HepG2 (cell line): Measurements from ENCODE around the gene ZBTB37. TPM values are rescaled to one million over a fixed set of nuclear protein-coding genes. Genes with fewer than 3 reads are reported as not detected.
A peak's percentile ranks its signal among the peaks of the same experiment; 100 is the strongest.

Source experiments
- ATAC-seq: fragments of 200-7000 bp; cut with Tn5 transposase; 3 replicates; pipeline ENCODE4 v1.9.1; 2020; ENCODE audit warnings: mild to moderate bottlenecking, moderate library complexity
- BruUV-seq: library from RNA; stranded (reverse); fragments of 400-500 nt; replicated peaks from 2 replicates; lab custom pipeline; 2021; lab: Mats Ljungman, UMichigan
- CTCF ChIA-PET: fragments of 300-600 bp; formaldehyde crosslinking; extraction: SDS; loops from one replicate; lab custom pipeline; 2021; ENCODE audit warnings: low total read pairs, inconsistent platforms, low intra/inter-chr PET ratio; lab: Yijun Ruan, JAX
- POLR2A ChIA-PET: fragments of 350-600 bp; sonication (Branson Sonifier 250); formaldehyde crosslinking; loops from one replicate; lab custom pipeline; 2020; ENCODE audit warnings: antibody characterized with exemption, inconsistent platforms; lab: Yijun Ruan, JAX
- DNase-seq: peaks from one replicate; pipeline ENCODE4 v3.0.0-alpha.2; 2015; ENCODE audit warnings: low spot score
- FAIRE-seq: peaks from 3 replicates; lab custom pipeline; 2011; peaks lifted over from hg19 to GRCh38; lab: Jason Lieb, UNC
- H2AFZ ChIP-seq: one replicate; pipeline ENCODE4 v1.6.1; 2011; ENCODE audit warnings: low read length, inconsistent platforms
- H3K27ac ChIP-seq: fragments of 300-600 bp; 3 replicates; pipeline ENCODE4 v1.8.0; 2011; ENCODE audit warnings: mixed run types, mild to moderate bottlenecking, mixed read lengths, low read length, inconsistent platforms; ENCODE audit not compliant: insufficient read depth; ENCODE audit errors: extremely low read length
- H3K27me3 ChIP-seq, 2 experiments: fragments of 200-600 bp in 1 of 2; 2 replicates in 1 of 2; 3 replicates in 1 of 2; pipeline versions ENCODE4 v1.6.0 to v1.8.0; 2011; ENCODE audit warnings: low read length in 2 of 2, mild to moderate bottlenecking in 2 of 2, moderate library complexity in 2 of 2, inconsistent platforms in 1 of 2; ENCODE audit not compliant: insufficient read depth in 2 of 2, control insufficient read depth in 1 of 2
- H3K36me3 ChIP-seq, 2 experiments: fragments of 200-600 bp in 1 of 2; replicated peaks in 1 of 2; 2 replicates in 1 of 2; 3 replicates in 1 of 2; pipeline versions ENCODE4 v1.5.1 to v1.8.0; 2011; ENCODE audit warnings: low read length in 2 of 2, inconsistent platforms in 1 of 2; ENCODE audit not compliant: insufficient read depth in 2 of 2, control insufficient read depth in 1 of 2
- H3K4me1 ChIP-seq: 2 replicates; pipeline ENCODE4 v1.5.1; 2012; ENCODE audit warnings: low read length, inconsistent platforms; ENCODE audit not compliant: insufficient read depth
- H3K4me2 ChIP-seq: 2 replicates; pipeline ENCODE4 v1.6.0; 2011; ENCODE audit warnings: low read depth, low read length, inconsistent platforms
- H3K4me3 ChIP-seq, 3 experiments: fragments of 200-600 bp in 1 of 3; sonication (generic), shearing (Covaris generic) in 1 of 3; replicated peaks in 1 of 3; 2 replicates each; pipeline ENCODE4 v1.5.1; 2011 to 2016; ENCODE audit warnings: low read length in 3 of 3, inconsistent platforms in 2 of 3, low read depth in 2 of 3, mild to moderate bottlenecking in 2 of 3, control low read depth in 1 of 3, mixed read lengths in 1 of 3; ENCODE audit not compliant: insufficient read depth in 1 of 3
- H3K79me2 ChIP-seq: one replicate; pipeline ENCODE4 v1.6.1; 2011; ENCODE audit warnings: low read length, inconsistent platforms; ENCODE audit not compliant: insufficient read depth
- H3K9ac ChIP-seq: 2 replicates; pipeline ENCODE4 v1.6.0; 2011; ENCODE audit warnings: mild to moderate bottlenecking, low read depth, low read length, inconsistent platforms; ENCODE audit not compliant: insufficient read depth
- H3K9me3 ChIP-seq: 2 replicates; pipeline ENCODE4 v1.5.1; 2012; ENCODE audit warnings: mild to moderate bottlenecking, low read length
- H4K20me1 ChIP-seq: 2 replicates; pipeline ENCODE4 v1.6.0; 2011; ENCODE audit warnings: inconsistent platforms, mild to moderate bottlenecking, low read length, moderate library complexity; ENCODE audit not compliant: insufficient read depth
- AKAP8 ChIP-seq: sonication (generic); formaldehyde crosslinking; IDR thresholded peaks from 2 replicates; pipeline ENCODE4 v1.5.1; 2020; ENCODE audit warnings: mild to moderate bottlenecking, missing genetic modification reagents
- DMAP1 ChIP-seq: IDR thresholded peaks from 2 replicates; pipeline ENCODE4 v1.6.1; 2016
- HNRNPL ChIP-seq: fragments of 200-400 bp; formaldehyde crosslinking; IDR thresholded peaks from 2 replicates; pipeline ENCODE4 v1.6.1; 2017; ENCODE audit warnings: mild to moderate bottlenecking, low read depth, low read length
- HOXA7 ChIP-seq: sonication (generic); formaldehyde crosslinking; IDR thresholded peaks from 2 replicates; pipeline ENCODE4 v1.8.1; 2022; ENCODE audit warnings: mild to moderate bottlenecking, missing genetic modification reagents, moderate library complexity
- ISX ChIP-seq: sonication (generic); formaldehyde crosslinking; conservative IDR thresholded peaks from 2 replicates; pipeline ENCODE4 v1.5.0; 2020; ENCODE audit warnings: missing genetic modification reagents
- KDM3A ChIP-seq: IDR thresholded peaks from 2 replicates; pipeline ENCODE4 v1.6.1; 2018; ENCODE audit warnings: low read depth, missing compliant biosample characterization
- RELA ChIP-seq: sonication (generic); formaldehyde crosslinking; IDR thresholded peaks from 2 replicates; pipeline ENCODE4 v1.4.0; 2020; ENCODE audit warnings: missing genetic modification reagents
- ZMYM3 ChIP-seq: sonication (generic); formaldehyde crosslinking; IDR thresholded peaks from 2 replicates; pipeline ENCODE4 v1.5.1; 2020; ENCODE audit warnings: mild to moderate bottlenecking, missing genetic modification reagents
- ZNF737 ChIP-seq: sonication (generic); formaldehyde crosslinking; IDR thresholded peaks from 2 replicates; pipeline ENCODE4 v1.5.0; 2020; ENCODE audit warnings: missing genetic modification reagents, mild to moderate bottlenecking, borderline replicate concordance
- ZSCAN21 ChIP-seq: sonication (generic); formaldehyde crosslinking; IDR thresholded peaks from 2 replicates; pipeline ENCODE4 v1.8.0; 2022; ENCODE audit warnings: mild to moderate bottlenecking, missing genetic modification reagents, moderate library complexity, borderline replicate concordance
- WGBS: methylation state at CpG from one replicate; pipeline ENCODE4 v1.1.6; 2017; ENCODE audit warnings: low lambda C conversion rate; 5-methylcytosine and 5-hydroxymethylcytosine counted together
- in situ Hi-C: cut with HindIII; loops from 2 replicates; pipeline ENCODE4 v1.10.0; 2017; ENCODE audit warnings: low pct_unique_long_range_greater_than_20kb; ENCODE audit not compliant: extremely low pct_ligation_motif_present
- intact Hi-C: fragments of 100-400 bp; cut with micrococcal nuclease; formaldehyde crosslinking; loops from one replicate; pipeline ENCODE4 v1.10.0; 2022; ENCODE audit not compliant: unreplicated experiment
- polyA plus RNA-seq, 8 experiments: library from polyadenylated mRNA; depleted of rRNA in 3 of 8; stranded (reverse) in 7 of 8; unstranded in 1 of 8; fragments of >200 nt; fragmentation: Illumina TruSeq in 4 of 8; extraction: Trizol in 4 of 8; gene quantifications; 2 replicates each; pipeline versions ENCODE4 v1.2.1 to v1.2.3, GENCODE V29; 2011 to 2016; ENCODE audit warnings: low read depth in 4 of 8, missing spikeins in 1 of 8, mixed read lengths in 1 of 8; ENCODE audit not compliant: insufficient read depth in 1 of 8
- total RNA-seq, 5 experiments: library from RNA; depleted of rRNA; stranded (reverse); fragments of >200 nt; fragmentation: Illumina TruSeq; extraction: Trizol; gene quantifications; 2 replicates each; pipeline ENCODE4 v1.2.3, GENCODE V29; 2016; ENCODE audit warnings: low read depth in 1 of 5
- TF ChIP-seq, protein P1 (sequence below): sonication (generic); formaldehyde crosslinking; IDR thresholded peaks from 2 replicates; pipeline ENCODE4 v1.8.0; 2022; ENCODE audit warnings: missing genetic modification reagents, mild to moderate bottlenecking, moderate library complexity, borderline replicate concordance
- TF ChIP-seq, protein P2 (sequence below): sonication (generic); formaldehyde crosslinking; IDR thresholded peaks from 2 replicates; pipeline ENCODE4 v1.8.0; 2023; ENCODE audit warnings: mild to moderate bottlenecking, missing genetic modification reagents
- TF ChIP-seq, protein P3 (sequence below): sonication (generic); formaldehyde crosslinking; IDR thresholded peaks from 2 replicates; pipeline ENCODE4 v1.4.0; 2020; ENCODE audit warnings: missing genetic modification reagents, borderline replicate concordance

Gene ZBTB37
- total and polyA plus RNA-seq, 2 of the 13 experiments (the other 11 are each of a cell fraction or from before 2014, with no cell fraction given) = 2.6 to 7.7 TPM

DNA sequence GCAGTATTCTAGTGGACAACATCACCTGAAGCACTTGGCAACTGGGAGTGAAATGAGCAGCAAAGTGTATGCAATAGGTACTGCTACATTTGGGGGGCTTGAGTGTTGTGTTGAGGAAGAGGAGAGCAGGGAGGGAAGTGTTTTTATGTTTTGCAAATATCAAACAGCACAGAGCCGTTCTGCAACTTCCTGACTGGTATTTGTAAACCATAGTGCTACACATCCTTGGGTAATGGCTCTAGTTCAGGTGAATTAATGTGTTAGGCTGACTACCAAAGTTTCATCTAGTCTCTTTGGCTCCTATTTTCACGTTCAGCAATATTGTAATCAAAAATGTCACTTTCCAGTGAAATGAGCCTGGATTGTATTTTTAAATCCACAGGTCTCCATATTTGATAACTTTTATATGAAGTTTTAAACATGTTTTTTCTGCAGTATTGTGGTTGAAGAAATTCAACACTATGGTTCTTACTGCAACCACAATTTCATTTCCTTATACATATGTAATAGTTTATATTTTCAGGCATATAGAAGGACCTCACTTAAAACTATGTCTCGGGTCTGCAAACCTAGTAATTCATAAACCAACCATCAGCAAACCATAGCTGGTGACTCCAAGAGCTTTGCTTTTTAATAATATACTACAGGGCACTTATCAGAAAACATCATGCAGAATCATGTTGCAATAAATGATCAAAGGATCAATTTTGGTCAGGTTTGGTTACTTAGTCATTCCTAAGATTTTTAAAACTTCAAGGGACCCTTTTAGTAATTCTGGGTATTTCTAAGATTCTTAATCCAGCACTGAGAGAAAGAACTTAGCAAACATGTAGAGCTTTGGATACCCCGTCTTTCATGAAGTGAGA, 18.8 kb downstream of the ZBTB37 start:
- DNase-seq = no peak
- no peak for TF ChIP-seq RELA (CRISPR knock-in tag)
- TF ChIP-seq, all 625 proteins: peak for 0
- no peaks in the 10 kb centered on the region for H3K4me1 ChIP-seq
- H2AFZ ChIP-seq = no peak overlapping the region
- intact Hi-C loops (no loop called here), in situ Hi-C loops (no loop called here)
- H3K4me3 ChIP-seq = no peak overlapping the region
- ATAC-seq (no peak), FAIRE-seq (no peak)
- H3K4me2 ChIP-seq = no peak overlapping the region
- H3K79me2 ChIP-seq = no peaks in the 10 kb centered on the region
- no peak overlapping the region for H3K27ac ChIP-seq
- no peaks in the 10 kb centered on the region for H3K9me3 ChIP-seq
- H3K36me3 ChIP-seq = peaks cover 8 to 14% of the 10 kb centered on the region in 2 experiments
- CTCF ChIA-PET = no interaction called here
- 96% methylated on average over 4 of the region's 4 CpGs for WGBS
- POLR2A ChIA-PET = no interaction called here
- no peak overlapping the region for H3K9ac ChIP-seq
- no TSS peak for BruUV-seq
- no peaks in the 10 kb centered on the region for H4K20me1 ChIP-seq
- H3K27me3 ChIP-seq = no peaks in the 10 kb centered on the region

DNA sequence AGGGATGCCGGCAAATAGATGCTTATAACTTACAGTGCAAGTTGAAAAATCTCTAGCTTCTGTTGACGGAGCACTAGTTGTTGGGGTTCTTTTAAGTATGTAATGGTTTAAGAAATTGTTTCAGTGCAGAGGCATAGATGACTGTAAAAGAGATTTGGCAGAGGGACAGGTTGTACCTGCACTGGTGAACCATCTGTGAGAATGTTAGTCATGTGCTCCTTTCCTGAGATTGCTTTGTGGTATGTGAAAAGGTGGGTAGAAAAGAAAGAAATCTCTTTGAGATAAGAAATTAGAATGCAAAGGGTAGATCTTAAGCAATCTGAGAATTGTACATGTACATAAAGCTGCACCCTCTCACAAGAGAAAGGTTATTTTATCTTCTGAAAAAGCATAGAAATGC, 19.4 kb downstream of the ZBTB37 start:
- no peaks in the 10 kb centered on the region for H3K9me3 ChIP-seq
- BruUV-seq = TSS peak; percentile 8
- no peaks in the 10 kb centered on the region for H4K20me1 ChIP-seq
- H3K4me1 ChIP-seq = no peaks in the 10 kb centered on the region
- H3K4me2 ChIP-seq = no peak overlapping the region
- CTCF ChIA-PET = no interaction called here
- POLR2A ChIA-PET = no interaction called here
- no peaks in the 10 kb centered on the region for H3K27me3 ChIP-seq
- DNase-seq (no peak), FAIRE-seq (no peak), ATAC-seq (no peak)
- no peak overlapping the region for H3K4me3 ChIP-seq
- no peak overlapping the region for H2AFZ ChIP-seq
- in situ Hi-C loops (no loop called here), intact Hi-C loops (no loop called here)
- H3K9ac ChIP-seq = no peak overlapping the region
- H3K79me2 ChIP-seq = no peaks in the 10 kb centered on the region
- WGBS = 100% methylated on average over 2 of the region's 2 CpGs
- H3K27ac ChIP-seq = no peak overlapping the region
- peaks cover 8 to 14% of the 10 kb centered on the region in 2 experiments for H3K36me3 ChIP-seq
- TF ChIP-seq ZNF737 (CRISPR knock-in tag) (no peak), ZMYM3 (no peak), AKAP8 (CRISPR knock-in tag) (no peak), ISX (CRISPR knock-in tag) (no peak), HOXA7 (no peak), HNRNPL (no peak), DMAP1 (no peak), KDM3A (CRISPR knock-in tag) (no peak), ZSCAN21 (CRISPR knock-in tag) (no peak)
- TF ChIP-seq, protein P1, sequence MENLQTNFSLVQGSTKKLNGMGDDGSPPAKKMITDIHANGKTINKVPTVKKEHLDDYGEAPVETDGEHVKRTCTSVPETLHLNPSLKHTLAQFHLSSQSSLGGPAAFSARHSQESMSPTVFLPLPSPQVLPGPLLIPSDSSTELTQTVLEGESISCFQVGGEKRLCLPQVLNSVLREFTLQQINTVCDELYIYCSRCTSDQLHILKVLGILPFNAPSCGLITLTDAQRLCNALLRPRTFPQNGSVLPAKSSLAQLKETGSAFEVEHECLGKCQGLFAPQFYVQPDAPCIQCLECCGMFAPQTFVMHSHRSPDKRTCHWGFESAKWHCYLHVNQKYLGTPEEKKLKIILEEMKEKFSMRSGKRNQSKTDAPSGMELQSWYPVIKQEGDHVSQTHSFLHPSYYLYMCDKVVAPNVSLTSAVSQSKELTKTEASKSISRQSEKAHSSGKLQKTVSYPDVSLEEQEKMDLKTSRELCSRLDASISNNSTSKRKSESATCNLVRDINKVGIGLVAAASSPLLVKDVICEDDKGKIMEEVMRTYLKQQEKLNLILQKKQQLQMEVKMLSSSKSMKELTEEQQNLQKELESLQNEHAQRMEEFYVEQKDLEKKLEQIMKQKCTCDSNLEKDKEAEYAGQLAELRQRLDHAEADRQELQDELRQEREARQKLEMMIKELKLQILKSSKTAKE = no peak
- TF ChIP-seq, protein P2, sequence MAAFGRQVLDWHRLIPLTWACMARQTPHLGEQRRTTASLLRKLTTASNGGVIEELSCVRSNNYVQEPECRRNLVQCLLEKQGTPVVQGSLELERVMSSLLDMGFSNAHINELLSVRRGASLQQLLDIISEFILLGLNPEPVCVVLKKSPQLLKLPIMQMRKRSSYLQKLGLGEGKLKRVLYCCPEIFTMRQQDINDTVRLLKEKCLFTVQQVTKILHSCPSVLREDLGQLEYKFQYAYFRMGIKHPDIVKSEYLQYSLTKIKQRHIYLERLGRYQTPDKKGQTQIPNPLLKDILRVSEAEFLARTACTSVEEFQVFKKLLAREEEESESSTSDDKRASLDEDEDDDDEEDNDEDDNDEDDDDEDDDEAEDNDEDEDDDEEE (CRISPR knock-in tag) = no peak
- TF ChIP-seq, protein P3, sequence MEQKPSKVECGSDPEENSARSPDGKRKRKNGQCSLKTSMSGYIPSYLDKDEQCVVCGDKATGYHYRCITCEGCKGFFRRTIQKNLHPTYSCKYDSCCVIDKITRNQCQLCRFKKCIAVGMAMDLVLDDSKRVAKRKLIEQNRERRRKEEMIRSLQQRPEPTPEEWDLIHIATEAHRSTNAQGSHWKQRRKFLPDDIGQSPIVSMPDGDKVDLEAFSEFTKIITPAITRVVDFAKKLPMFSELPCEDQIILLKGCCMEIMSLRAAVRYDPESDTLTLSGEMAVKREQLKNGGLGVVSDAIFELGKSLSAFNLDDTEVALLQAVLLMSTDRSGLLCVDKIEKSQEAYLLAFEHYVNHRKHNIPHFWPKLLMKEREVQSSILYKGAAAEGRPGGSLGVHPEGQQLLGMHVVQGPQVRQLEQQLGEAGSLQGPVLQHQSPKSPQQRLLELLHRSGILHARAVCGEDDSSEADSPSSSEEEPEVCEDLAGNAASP (CRISPR knock-in tag) = no peak
